ENCODE measurements around the gene RAB27B.

DNA sequence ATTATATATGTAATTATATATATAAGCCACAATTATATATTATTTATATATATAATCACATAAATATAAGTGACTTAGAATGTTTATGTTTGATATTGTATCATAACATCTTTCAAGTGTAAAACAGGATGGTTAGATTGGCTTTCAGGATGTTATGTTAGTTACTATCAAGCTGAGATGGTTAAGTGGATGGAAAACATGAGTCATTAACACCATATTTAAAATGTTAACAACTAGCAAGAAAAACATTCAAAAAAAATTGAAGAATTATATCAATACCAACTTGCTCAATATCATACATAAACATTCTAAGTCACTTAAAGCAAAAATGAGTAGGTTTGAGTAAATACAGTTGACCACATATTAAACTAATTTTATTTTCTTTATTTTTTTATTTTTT is 21.8 kb upstream of the RAB27B start:
- TF ChIP-seq, protein P1, sequence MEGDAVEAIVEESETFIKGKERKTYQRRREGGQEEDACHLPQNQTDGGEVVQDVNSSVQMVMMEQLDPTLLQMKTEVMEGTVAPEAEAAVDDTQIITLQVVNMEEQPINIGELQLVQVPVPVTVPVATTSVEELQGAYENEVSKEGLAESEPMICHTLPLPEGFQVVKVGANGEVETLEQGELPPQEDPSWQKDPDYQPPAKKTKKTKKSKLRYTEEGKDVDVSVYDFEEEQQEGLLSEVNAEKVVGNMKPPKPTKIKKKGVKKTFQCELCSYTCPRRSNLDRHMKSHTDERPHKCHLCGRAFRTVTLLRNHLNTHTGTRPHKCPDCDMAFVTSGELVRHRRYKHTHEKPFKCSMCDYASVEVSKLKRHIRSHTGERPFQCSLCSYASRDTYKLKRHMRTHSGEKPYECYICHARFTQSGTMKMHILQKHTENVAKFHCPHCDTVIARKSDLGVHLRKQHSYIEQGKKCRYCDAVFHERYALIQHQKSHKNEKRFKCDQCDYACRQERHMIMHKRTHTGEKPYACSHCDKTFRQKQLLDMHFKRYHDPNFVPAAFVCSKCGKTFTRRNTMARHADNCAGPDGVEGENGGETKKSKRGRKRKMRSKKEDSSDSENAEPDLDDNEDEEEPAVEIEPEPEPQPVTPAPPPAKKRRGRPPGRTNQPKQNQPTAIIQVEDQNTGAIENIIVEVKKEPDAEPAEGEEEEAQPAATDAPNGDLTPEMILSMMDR (IDR thresholded peaks at IDR 0.05; ENCODE audit: borderline replicate concordance, extremely low read depth, low read length, poor library complexity, severe bottlenecking): no peak
- no peak for TF ChIP-seq EZH2 (IDR thresholded peaks at IDR 0.05; ENCODE audit: borderline replicate concordance, low read depth, low read length, severe bottlenecking)
